K562 (cell line): Measurements from ENCODE around the gene CLCN2. TPM values are rescaled to one million over a fixed set of nuclear protein-coding genes. Genes with fewer than 3 reads are reported as not detected.

Source experiments
- ATAC-seq: fragments of 200-7000 bp; cut with Tn5 transposase; 3 replicates; pipeline ENCODE4 v1.9.1; 2020; ENCODE audit warnings: moderate library complexity
- BruUV-seq: library from RNA; stranded (reverse); fragments of 400-500 nt; replicated peaks from 2 replicates; lab custom pipeline; 2021; lab: Mats Ljungman, UMichigan
- CTCF ChIA-PET: fragments of 300-600 bp; formaldehyde crosslinking; extraction: SDS; loops from one replicate; lab custom pipeline; 2021; ENCODE audit warnings: low intra/inter-chr PET ratio; lab: Yijun Ruan, JAX
- POLR2A ChIA-PET: fragments of 300-600, 350-650 bp; sonication (Branson Sonifier 250); formaldehyde crosslinking; extraction: SDS; loops from one replicate; lab custom pipeline; 2021; ENCODE audit warnings: antibody characterized with exemption, inconsistent platforms; lab: Yijun Ruan, JAX
- DNase-seq, 4 experiments: peaks; one replicate each; pipeline versions ENCODE4 v3.0.0 to v3.0.0-alpha.2; 2011 to 2018; ENCODE audit warnings: low spot score in 3 of 4, mixed read lengths in 3 of 4; ENCODE audit errors: extremely low read depth in 1 of 4
- FAIRE-seq: peaks from 2 replicates; lab custom pipeline; 2011; peaks lifted over from hg19 to GRCh38; lab: Jason Lieb, UNC
- H2AFZ ChIP-seq: 2 replicates; pipeline ENCODE4 v1.6.0; 2011; ENCODE audit warnings: low read depth, low read length, control low read depth, inconsistent platforms
- H3K27ac ChIP-seq: fragments of 200-600 bp; 3 replicates; pipeline ENCODE4 v1.8.0; 2011; ENCODE audit warnings: low read depth, mild to moderate bottlenecking, control low read depth, inconsistent platforms, low read length, moderate library complexity, mixed read lengths; ENCODE audit errors: extremely low read depth
- H3K27me3 ChIP-seq, 2 experiments: fragments of 300-600 bp in 1 of 2; 2 replicates in 1 of 2; 3 replicates in 1 of 2; pipeline versions ENCODE4 v1.6.0 to v1.8.0; 2011; ENCODE audit warnings: inconsistent platforms in 2 of 2, low read length in 2 of 2, mild to moderate bottlenecking in 1 of 2, mixed read lengths in 1 of 2, moderate library complexity in 1 of 2; ENCODE audit not compliant: control insufficient read depth in 2 of 2, insufficient read depth in 2 of 2
- H3K36me3 ChIP-seq: fragments of 300-600 bp; 3 replicates; pipeline ENCODE4 v1.8.0; 2011; ENCODE audit warnings: mild to moderate bottlenecking, low read length, inconsistent platforms; ENCODE audit not compliant: control insufficient read depth, insufficient read depth
- H3K4me1 ChIP-seq, 2 experiments: fragments of 200-600 bp in 1 of 2; replicated peaks in 1 of 2; 2 replicates in 1 of 2; 3 replicates in 1 of 2; pipeline versions ENCODE4 v1.5.1 to v1.8.0; 2011; ENCODE audit warnings: inconsistent platforms in 2 of 2, low read length in 2 of 2, mild to moderate bottlenecking in 1 of 2, mixed read lengths in 1 of 2, moderate library complexity in 1 of 2; ENCODE audit not compliant: control insufficient read depth in 2 of 2, insufficient read depth in 2 of 2
- H3K4me2 ChIP-seq: 2 replicates; pipeline ENCODE4 v1.6.1; 2011; ENCODE audit warnings: low read length, control low read depth, inconsistent platforms, mixed read lengths; ENCODE audit not compliant: insufficient read depth
- H3K4me3 ChIP-seq: fragments of 200-600 bp; sonication (generic), shearing (Covaris generic); 2 replicates; pipeline ENCODE4 v1.5.1; 2016; ENCODE audit warnings: control low read depth, inconsistent platforms
- H3K79me2 ChIP-seq: fragments of 200-600 bp; 3 replicates; pipeline ENCODE4 v1.8.0; 2011; ENCODE audit warnings: low read length, inconsistent platforms; ENCODE audit not compliant: control insufficient read depth, insufficient read depth
- H3K9ac ChIP-seq, 2 experiments: 2 replicates each; pipeline versions ENCODE4 v1.6.0 to v1.6.1; 2011; ENCODE audit warnings: low read depth in 2 of 2, low read length in 2 of 2, control low read depth in 1 of 2, inconsistent platforms in 1 of 2, mild to moderate bottlenecking in 1 of 2, mixed read lengths in 1 of 2; ENCODE audit not compliant: insufficient read depth in 1 of 2
- H3K9me1 ChIP-seq: one replicate; pipeline ENCODE4 v1.6.0; 2011; ENCODE audit warnings: inconsistent platforms, mild to moderate bottlenecking, low read length, moderate library complexity; ENCODE audit not compliant: control insufficient read depth, insufficient read depth
- H3K9me3 ChIP-seq: replicated peaks from 2 replicates; pipeline ENCODE4 v1.5.1; 2011; ENCODE audit warnings: low read depth, low read length, inconsistent platforms; ENCODE audit not compliant: control insufficient read depth, insufficient read depth
- H4K20me1 ChIP-seq: replicated peaks from 2 replicates; pipeline ENCODE4 v1.6.1; 2011; ENCODE audit warnings: low read length, inconsistent platforms, mixed read lengths; ENCODE audit not compliant: control insufficient read depth, insufficient read depth
- BMI1 ChIP-seq: fragments of 150-350 bp; IDR thresholded peaks from 2 replicates; pipeline ENCODE4 v1.6.1; 2014; ENCODE audit warnings: low read length
- CBX8 ChIP-seq: fragments of 200-600 bp; sonication (generic); IDR thresholded peaks from 2 replicates; pipeline ENCODE4 v1.6.1; 2012; ENCODE audit warnings: borderline replicate concordance, mixed run types, low read depth, mild to moderate bottlenecking, moderate library complexity, mixed read lengths, low read length, control low read depth, inconsistent platforms; ENCODE audit not compliant: poor library complexity, severe bottlenecking; ENCODE audit errors: extremely low read depth
- GTF3C2 ChIP-seq: IDR thresholded peaks from 3 replicates; pipeline ENCODE4 v1.6.1; 2011; ENCODE audit warnings: borderline replicate concordance, mild to moderate bottlenecking, moderate library complexity; ENCODE audit not compliant: insufficient read length; ENCODE audit errors: extremely low read depth
- LARP7 ChIP-seq: fragments of 450-650 bp; IDR thresholded peaks from 2 replicates; pipeline ENCODE4 v1.6.1; 2016
- SPI1 ChIP-seq: IDR thresholded peaks from 2 replicates; pipeline ENCODE4 v1.6.1; 2011; ENCODE audit warnings: low read depth, low read length, control low read depth, borderline replicate concordance
- VEZF1 ChIP-seq: fragments of 200-800 bp; sonication (Bioruptor generic); IDR thresholded peaks from 2 replicates; pipeline ENCODE4 v1.6.1; 2017; ENCODE audit warnings: missing genetic modification characterization, missing compliant biosample characterization
- ZNF707 ChIP-seq: fragments of 250-450 bp; sonication (Bioruptor Pico); conservative IDR thresholded peaks from 2 replicates; pipeline ENCODE4 v1.8.0; 2022; ENCODE audit warnings: inconsistent platforms, mild to moderate bottlenecking, moderate library complexity
- WGBS: fragments of 100-300 bp; shearing (Covaris generic); methylation state at CpG from one replicate; pipeline ENCODE4 v1.1.6; 2016; ENCODE audit warnings: low coverage, mixed read lengths; ENCODE audit not compliant: insufficient coverage; ENCODE audit errors: missing lambda C conversion rate; 5-methylcytosine and 5-hydroxymethylcytosine counted together
- in situ Hi-C: fragments of 300-500 bp; cut with MboI; formaldehyde crosslinking; loops from 4 replicates; pipeline ENCODE4 v1.15.0; 2018; ENCODE audit warnings: inconsistent platforms, mixed read lengths
- intact Hi-C: fragments of 100-400 bp; cut with micrococcal nuclease; formaldehyde crosslinking; loops from 2 replicates; pipeline ENCODE4 v1.14.2; 2022
- polyA plus RNA-seq, 8 experiments: library from polyadenylated mRNA; depleted of rRNA in 4 of 8; stranded (reverse) in 5 of 8; unstranded in 3 of 8; fragments of >200 nt; fragmentation: Nextera tagmentation in 2 of 8; fragmentation: Illumina TruSeq in 1 of 8; extraction: Ambion mirVana in 2 of 8; extraction: Trizol in 1 of 8; gene quantifications; 2 replicates each; pipeline versions ENCODE4 v1.2.1 to v1.2.3, GENCODE V29; 2011 to 2014; ENCODE audit warnings: inconsistent platforms in 1 of 8, missing spikeins in 1 of 8
- total RNA-seq, 7 experiments: library from RNA; depleted of rRNA in 6 of 7; stranded (reverse); fragments of >200 nt in 6 of 7; fragmentation: Illumina TruSeq in 2 of 7; extraction: Trizol in 2 of 7; gene quantifications; 2 replicates each; pipeline versions ENCODE4 v1.2.1 to v1.2.3, GENCODE V29; 2011 to 2021; ENCODE audit warnings: low replicate concordance in 1 of 7
- TF ChIP-seq, protein P1 (sequence below): IDR thresholded peaks from 2 replicates; pipeline ENCODE4 v1.6.1; 2011; ENCODE audit warnings: borderline replicate concordance, low read depth, mild to moderate bottlenecking, moderate library complexity, low read length; ENCODE audit not compliant: insufficient read depth, poor library complexity, severe bottlenecking

Gene CLCN2
- total and polyA plus RNA-seq, 9 of the 15 experiments (the other 6 are each of a cell fraction or from before 2014, with no cell fraction given): 0.10 to 14.0 (median 6.9) TPM

DNA sequence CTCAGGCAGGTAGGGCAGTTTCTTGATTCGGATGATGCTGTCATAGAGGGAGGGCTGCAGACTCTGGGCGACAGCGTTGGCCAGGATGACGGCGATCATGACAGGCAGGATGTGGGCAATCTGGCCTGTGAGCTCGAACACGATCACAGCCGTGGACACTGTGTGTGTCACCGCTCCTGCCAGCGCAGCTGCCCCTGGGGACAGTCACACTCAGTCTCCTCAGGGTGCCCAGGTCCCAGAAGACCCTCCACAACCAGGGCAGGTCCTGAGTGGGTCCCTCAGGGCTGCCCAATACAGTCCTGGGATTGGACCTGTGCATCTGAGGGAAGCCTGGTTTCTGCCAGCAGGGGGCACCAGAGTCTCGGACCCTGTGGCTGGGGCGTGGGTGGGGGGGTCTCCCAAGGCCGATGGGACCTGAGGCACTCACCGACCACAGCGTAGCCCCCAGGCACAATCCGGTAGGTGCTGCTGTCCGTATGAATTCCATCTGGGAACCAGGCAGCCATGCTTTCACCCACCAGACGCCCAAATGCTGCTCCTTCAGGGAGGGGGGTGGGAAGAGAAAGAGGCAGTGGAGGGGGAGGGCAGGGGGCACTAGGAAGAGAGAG is 7.2 kb downstream of the CLCN2 start:
- peak; percentile 73 to 79 (median 76) for DNase-seq
- in situ Hi-C loops: no loop called here
- intact Hi-C loops: no loop called here
- peaks cover 27 to 66% of the 10 kb centered on the region in 2 experiments; a peak in 4 of 5 replicates for H3K4me1 ChIP-seq
- no peak overlapping the region for H3K4me2 ChIP-seq
- peak overlapping the region; percentile 67; the same call in 1 of the 2 replicates for H2AFZ ChIP-seq
- peak; percentile 89 for ATAC-seq
- H4K20me1 ChIP-seq: no peaks in the 10 kb centered on the region
- H3K9me3 ChIP-seq: no peaks in the 10 kb centered on the region
- H3K36me3 ChIP-seq: peaks cover 89% of the 10 kb centered on the region; the same call in 2 of the 3 replicates
- no peak overlapping the region for H3K4me3 ChIP-seq
- POLR2A ChIA-PET: interaction anchor here (0.6 to 1.2 kb wide), 5 partner anchors 9 to 1469 kb away, joined by 3 to 6 read pairs (median 4); no protein-coding TSS in a partner anchor
- BruUV-seq: no TSS peak
- FAIRE-seq: peak; percentile 78
- WGBS: 15% methylated on average over 11 of the region's 18 CpGs
- H3K9me1 ChIP-seq: peaks cover 5% of the 10 kb centered on the region
- no peak overlapping the region for H3K27ac ChIP-seq
- CTCF ChIA-PET: no interaction called here
- H3K9ac ChIP-seq: peak overlapping the region in 1 of 2 experiments; percentile 66; a peak in 1 of 4 replicates
- H3K27me3 ChIP-seq: no peaks in the 10 kb centered on the region
- peaks cover under 1% of the 10 kb centered on the region; the same call in 2 of the 3 replicates for H3K79me2 ChIP-seq
- TF ChIP-seq ZNF707 (CRISPR knock-in tag) (no peak), GTF3C2 (no peak), CBX8 (no peak), LARP7 (no peak), VEZF1 (CRISPR knock-in tag) (peak; percentile 69), SPI1 (no peak), BMI1 (no peak)
- TF ChIP-seq, protein P1, sequence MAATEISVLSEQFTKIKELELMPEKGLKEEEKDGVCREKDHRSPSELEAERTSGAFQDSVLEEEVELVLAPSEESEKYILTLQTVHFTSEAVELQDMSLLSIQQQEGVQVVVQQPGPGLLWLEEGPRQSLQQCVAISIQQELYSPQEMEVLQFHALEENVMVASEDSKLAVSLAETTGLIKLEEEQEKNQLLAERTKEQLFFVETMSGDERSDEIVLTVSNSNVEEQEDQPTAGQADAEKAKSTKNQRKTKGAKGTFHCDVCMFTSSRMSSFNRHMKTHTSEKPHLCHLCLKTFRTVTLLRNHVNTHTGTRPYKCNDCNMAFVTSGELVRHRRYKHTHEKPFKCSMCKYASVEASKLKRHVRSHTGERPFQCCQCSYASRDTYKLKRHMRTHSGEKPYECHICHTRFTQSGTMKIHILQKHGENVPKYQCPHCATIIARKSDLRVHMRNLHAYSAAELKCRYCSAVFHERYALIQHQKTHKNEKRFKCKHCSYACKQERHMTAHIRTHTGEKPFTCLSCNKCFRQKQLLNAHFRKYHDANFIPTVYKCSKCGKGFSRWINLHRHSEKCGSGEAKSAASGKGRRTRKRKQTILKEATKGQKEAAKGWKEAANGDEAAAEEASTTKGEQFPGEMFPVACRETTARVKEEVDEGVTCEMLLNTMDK: peak; percentile 81
